ENCODE data around the gene ABCB6.

ABCB6 gene

GRCh38 chr2:219218217-219218731 is 484 bp downstream of the ABCB6 start:
- TF ChIP-seq CTCF (IDR thresholded peaks at IDR 0.05; ENCODE audit: insufficient read depth, low read depth, low read length, missing control alignments), result no peak

GRCh38 chr2:219216535-219216915 is 2.2 kb downstream of the ABCB6 start:
- no peak for TF ChIP-seq CTCF (IDR thresholded peaks at IDR 0.05; ENCODE audit: insufficient read depth, low read depth, low read length, missing control alignments)
- no peak for DNase-seq (ENCODE audit: low read depth)
- no peak overlapping the region for H3K4me3 ChIP-seq (ENCODE audit: low read depth, low read length)

More at GRCh38 chr2:219218217-219218731, 484 bp downstream of the ABCB6 start:
- no peak for DNase-seq (ENCODE audit: low read depth)
- peak overlapping the region; percentile 85 for H3K4me3 ChIP-seq (ENCODE audit: low read depth, low read length)

GRCh38 chr2:219215871-219216534 is 2.8 kb downstream of the ABCB6 start:
- no peak overlapping the region for H3K4me3 ChIP-seq (ENCODE audit: low read depth, low read length)
- TF ChIP-seq CTCF (IDR thresholded peaks at IDR 0.05; ENCODE audit: insufficient read depth, low read depth, low read length, missing control alignments), result no peak
- DNase-seq (ENCODE audit: low read depth), result no peak

GRCh38 chr2:219214786-219215185 is 4.0 kb downstream of the ABCB6 start:
- H3K4me3 ChIP-seq (ENCODE audit: low read depth, low read length), result no peak overlapping the region
- DNase-seq (ENCODE audit: low read depth), result no peak
- no peak for TF ChIP-seq CTCF (IDR thresholded peaks at IDR 0.05; ENCODE audit: insufficient read depth, low read depth, low read length, missing control alignments)

- DNase-seq (ENCODE audit: low read depth), result no peak
- H3K4me3 ChIP-seq (ENCODE audit: low read depth, low read length), result no peak overlapping the region
- no peak for TF ChIP-seq CTCF (IDR thresholded peaks at IDR 0.05; ENCODE audit: insufficient read depth, low read depth, low read length, missing control alignments)
Measured at GRCh38 chr2:219214141-219214540, 4.6 kb downstream of the ABCB6 start.

GRCh38 chr2:219213486-219214071 is 5.2 kb downstream of the ABCB6 start:
- no peak overlapping the region for H3K4me3 ChIP-seq (ENCODE audit: low read depth, low read length)
- no peak for TF ChIP-seq CTCF (IDR thresholded peaks at IDR 0.05; ENCODE audit: insufficient read depth, low read depth, low read length, missing control alignments)
- no peak for DNase-seq (ENCODE audit: low read depth)
